Liver (tissue), 9 donors: ENCODE data around the gene GPR37. TPM values are rescaled to one million over a fixed set of nuclear protein-coding genes. Genes with fewer than 3 reads are reported as not detected.

Experiments
- DNase-seq: peaks from one replicate; pipeline ENCODE4 v3.0.0-alpha.2; 2017; ENCODE audit warnings: low spot score
- H3K27ac ChIP-seq, 2 donors: one replicate each; pipeline ENCODE4 v1.7.0; 2013; ENCODE audit warnings: inconsistent platforms in 2 of 2, low read length in 2 of 2, control low read depth in 1 of 2, low read depth in 1 of 2, mild to moderate bottlenecking in 1 of 2
- H3K27me3 ChIP-seq, 4 donors: one replicate each; pipeline versions ENCODE4 v1.6.1 to v1.7.0; 2013; ENCODE audit warnings: low read length in 3 of 4, inconsistent platforms in 1 of 4, mild to moderate bottlenecking in 1 of 4, moderate library complexity in 1 of 4; ENCODE audit not compliant: control insufficient read depth in 4 of 4, insufficient read depth in 4 of 4
- H3K36me3 ChIP-seq, 4 donors: one replicate each; pipeline versions ENCODE4 v1.6.1 to v1.7.0; 2013; ENCODE audit warnings: low read length in 3 of 4, mild to moderate bottlenecking in 3 of 4, low read depth in 1 of 4, moderate library complexity in 1 of 4; ENCODE audit not compliant: control insufficient read depth in 4 of 4, insufficient read depth in 3 of 4
- H3K4me1 ChIP-seq, 4 donors: one replicate each; pipeline versions ENCODE4 v1.6.1 to v1.7.0; 2013; ENCODE audit warnings: low read length in 3 of 4, mild to moderate bottlenecking in 3 of 4, moderate library complexity in 1 of 4; ENCODE audit not compliant: control insufficient read depth in 4 of 4, insufficient read depth in 4 of 4
- H3K4me3 ChIP-seq, 3 donors: one replicate each; pipeline versions ENCODE4 v1.6.1 to v1.7.0; 2013; ENCODE audit warnings: low read length in 3 of 3, control low read depth in 1 of 3, low read depth in 1 of 3, mild to moderate bottlenecking in 1 of 3
- H3K9ac ChIP-seq, 2 donors: one replicate each; pipeline ENCODE4 v1.7.0; 2013; ENCODE audit warnings: low read length in 2 of 2, mild to moderate bottlenecking in 2 of 2, moderate library complexity in 2 of 2, control low read depth in 1 of 2, low read depth in 1 of 2
- H3K9me3 ChIP-seq, 4 donors: one replicate each; pipeline versions ENCODE4 v1.6.1 to v1.7.0; 2013; ENCODE audit warnings: low read length in 3 of 4; ENCODE audit not compliant: control insufficient read depth in 4 of 4
- EGR1 ChIP-seq, 2 donors: IDR thresholded peaks; 2 replicates each; pipeline ENCODE4 v1.6.1; 2016 to 2018; ENCODE audit warnings: antibody characterized with exemption in 2 of 2, low read depth in 2 of 2
- FOXA1 ChIP-seq: IDR thresholded peaks from 2 replicates; pipeline ENCODE4 v1.6.1; 2016; ENCODE audit warnings: antibody characterized with exemption
- FOXA2 ChIP-seq: IDR thresholded peaks from 2 replicates; pipeline ENCODE4 v1.6.1; 2016; ENCODE audit warnings: antibody characterized with exemption
- HNF4A ChIP-seq, 2 donors: conservative IDR thresholded peaks; 2 replicates each; pipeline ENCODE4 v1.6.1; 2016; ENCODE audit warnings: antibody characterized with exemption in 2 of 2, mild to moderate bottlenecking in 2 of 2
- HNF4G ChIP-seq: IDR thresholded peaks from 2 replicates; pipeline ENCODE4 v1.6.1; 2016; ENCODE audit warnings: antibody characterized with exemption
- JUND ChIP-seq, 2 donors: IDR thresholded peaks; 2 replicates each; pipeline ENCODE4 v1.6.1; 2016; ENCODE audit warnings: antibody characterized with exemption in 2 of 2
- RAD21 ChIP-seq, 2 donors: IDR thresholded peaks; 2 replicates each; pipeline ENCODE4 v1.6.1; 2016; ENCODE audit warnings: antibody characterized with exemption in 2 of 2, mild to moderate bottlenecking in 2 of 2
- RXRA ChIP-seq, 2 donors: IDR thresholded peaks; 2 replicates each; pipeline ENCODE4 v1.6.1; 2017 to 2018; ENCODE audit warnings: antibody characterized with exemption in 2 of 2, mild to moderate bottlenecking in 1 of 2
- SP1 ChIP-seq: IDR thresholded peaks from 2 replicates; pipeline ENCODE4 v1.6.1; 2018; ENCODE audit warnings: antibody characterized with exemption, mild to moderate bottlenecking
- TAF1 ChIP-seq: conservative IDR thresholded peaks from 2 replicates; pipeline ENCODE4 v1.6.1; 2016; ENCODE audit warnings: antibody characterized with exemption, mild to moderate bottlenecking
- YY1 ChIP-seq: IDR thresholded peaks from 2 replicates; pipeline ENCODE4 v1.6.1; 2016; ENCODE audit warnings: antibody characterized with exemption, mild to moderate bottlenecking
- polyA plus RNA-seq, 2 donors: library from polyadenylated mRNA; stranded (reverse) in 1 of 2; unstranded in 1 of 2; fragments of 200-250 nt in 1 of 2; fragments of >200 nt in 1 of 2; fragmentation: Nextera tagmentation in 1 of 2; extraction: Ambion mirVana in 1 of 2; gene quantifications; one replicate each; pipeline versions ENCODE4 v1.2.1 to v1.2.3, GENCODE V29; 2013 to 2015
- total RNA-seq, 2 donors: library from RNA; depleted of rRNA; stranded (reverse); fragments of >200 nt; gene quantifications; one replicate each; pipeline ENCODE4 v1.2.3, GENCODE V29; 2014
- TF ChIP-seq, protein P1 (sequence below): IDR thresholded peaks from 2 replicates; pipeline ENCODE4 v1.6.1; 2016; ENCODE audit warnings: antibody characterized with exemption
- TF ChIP-seq, protein P2 (sequence below): IDR thresholded peaks from 2 replicates; pipeline ENCODE4 v1.6.1; 2016; ENCODE audit warnings: antibody characterized with exemption
- TF ChIP-seq, protein P3 (sequence below): IDR thresholded peaks from 2 replicates; pipeline ENCODE4 v1.6.1; 2016; ENCODE audit warnings: antibody characterized with exemption
- TF ChIP-seq, protein P4 (sequence below): IDR thresholded peaks from 2 replicates; pipeline ENCODE4 v1.6.1; 2016; ENCODE audit warnings: antibody characterized with exemption, mild to moderate bottlenecking
- donor health status: healthy.
- donor health status: healthy.
- donor health status: healthy.
- donor health status: healthy.
- donor health status: healthy.

GPR37 gene
- total and polyA plus RNA-seq, 4 donors = 0.33 to 12.0 (median 8.7) TPM

DNA sequence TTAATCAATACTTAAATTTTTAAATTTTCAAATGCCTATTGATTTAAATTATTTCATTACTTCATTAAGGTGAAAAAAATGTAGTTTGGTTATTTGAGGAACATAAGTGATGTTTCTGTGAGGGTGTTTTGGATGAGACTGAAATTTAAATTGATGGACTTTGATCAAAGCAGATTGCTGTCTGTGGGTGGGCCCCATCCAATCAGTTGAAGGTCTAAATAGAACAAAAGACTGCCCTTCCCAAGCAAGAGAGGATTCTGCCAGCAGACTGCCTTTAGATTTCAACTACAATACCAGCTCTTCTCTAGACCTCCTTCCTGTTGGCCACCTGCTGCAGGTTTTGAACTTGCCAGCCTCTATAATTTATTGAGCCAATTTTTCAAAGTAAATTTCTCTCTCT is 14.5 kb upstream of the GPR37 start:
- H3K36me3 ChIP-seq = no peaks in the 10 kb centered on the region
- H3K9ac ChIP-seq = no peak overlapping the region
- no peaks in the 10 kb centered on the region for H3K9me3 ChIP-seq
- H3K27ac ChIP-seq = no peak overlapping the region
- H3K4me3 ChIP-seq = no peak overlapping the region
- H3K4me1 ChIP-seq = no peaks in the 10 kb centered on the region
- peaks cover 0 to 3% (median 0%) of the 10 kb centered on the region in 4 donors for H3K27me3 ChIP-seq
- TF ChIP-seq FOXA1 = no peak
- TF ChIP-seq JUND (IDR thresholded peaks at IDR 0.05) = no peak
- no peak for TF ChIP-seq HNF4A (conservative IDR thresholded peaks at IDR 0.05)
- TF ChIP-seq, protein P1, sequence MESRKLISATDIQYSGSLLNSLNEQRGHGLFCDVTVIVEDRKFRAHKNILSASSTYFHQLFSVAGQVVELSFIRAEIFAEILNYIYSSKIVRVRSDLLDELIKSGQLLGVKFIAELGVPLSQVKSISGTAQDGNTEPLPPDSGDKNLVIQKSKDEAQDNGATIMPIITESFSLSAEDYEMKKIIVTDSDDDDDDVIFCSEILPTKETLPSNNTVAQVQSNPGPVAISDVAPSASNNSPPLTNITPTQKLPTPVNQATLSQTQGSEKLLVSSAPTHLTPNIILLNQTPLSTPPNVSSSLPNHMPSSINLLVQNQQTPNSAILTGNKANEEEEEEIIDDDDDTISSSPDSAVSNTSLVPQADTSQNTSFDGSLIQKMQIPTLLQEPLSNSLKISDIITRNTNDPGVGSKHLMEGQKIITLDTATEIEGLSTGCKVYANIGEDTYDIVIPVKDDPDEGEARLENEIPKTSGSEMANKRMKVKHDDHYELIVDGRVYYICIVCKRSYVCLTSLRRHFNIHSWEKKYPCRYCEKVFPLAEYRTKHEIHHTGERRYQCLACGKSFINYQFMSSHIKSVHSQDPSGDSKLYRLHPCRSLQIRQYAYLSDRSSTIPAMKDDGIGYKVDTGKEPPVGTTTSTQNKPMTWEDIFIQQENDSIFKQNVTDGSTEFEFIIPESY = no peak
- no peak for DNase-seq

DNA sequence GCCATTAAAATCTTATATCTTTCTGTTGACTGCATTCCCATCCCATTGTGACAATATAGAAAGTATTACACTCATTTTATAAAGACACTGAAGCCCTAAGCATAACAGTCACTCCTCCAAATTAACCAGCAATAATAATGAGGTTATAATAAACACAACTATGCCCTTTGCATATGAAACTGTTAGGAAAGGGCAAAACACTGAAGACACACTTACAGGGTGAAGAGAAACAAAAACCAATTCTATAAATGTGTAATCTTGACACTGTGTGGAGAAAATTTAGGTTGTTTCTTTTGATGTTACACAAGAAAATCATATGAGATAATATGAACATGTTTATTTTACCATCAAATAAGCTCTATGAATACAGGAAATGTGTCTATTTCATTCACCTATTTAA is 14.0 kb upstream of the GPR37 start:
- Histone ChIP-seq H3K27me3 (peaks cover 0 to 3% (median 0%) of the 10 kb centered on the region in 4 donors), H3K9ac (no peak overlapping the region), H3K36me3 (no peaks in the 10 kb centered on the region), H3K9me3 (no peaks in the 10 kb centered on the region), H3K27ac (no peak overlapping the region), H3K4me1 (no peaks in the 10 kb centered on the region), H3K4me3 (no peak overlapping the region)
- TF ChIP-seq TAF1 (no peak), RXRA (IDR thresholded peaks at IDR 0.05) (no peak), FOXA2 (no peak), RAD21 (IDR thresholded peaks at IDR 0.05) (no peak), YY1 (no peak), HNF4A (conservative IDR thresholded peaks at IDR 0.05) (no peak), SP1 (no peak), EGR1 (IDR thresholded peaks at IDR 0.05; ENCODE audit: low read depth in 2 of 2) (no peak), HNF4G (no peak)
- TF ChIP-seq, protein P2, sequence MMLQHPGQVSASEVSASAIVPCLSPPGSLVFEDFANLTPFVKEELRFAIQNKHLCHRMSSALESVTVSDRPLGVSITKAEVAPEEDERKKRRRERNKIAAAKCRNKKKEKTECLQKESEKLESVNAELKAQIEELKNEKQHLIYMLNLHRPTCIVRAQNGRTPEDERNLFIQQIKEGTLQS = no peak
- TF ChIP-seq, protein P3, sequence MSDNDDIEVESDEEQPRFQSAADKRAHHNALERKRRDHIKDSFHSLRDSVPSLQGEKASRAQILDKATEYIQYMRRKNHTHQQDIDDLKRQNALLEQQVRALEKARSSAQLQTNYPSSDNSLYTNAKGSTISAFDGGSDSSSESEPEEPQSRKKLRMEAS = no peak
- TF ChIP-seq, protein P1 = no peak
- TF ChIP-seq, protein P4, sequence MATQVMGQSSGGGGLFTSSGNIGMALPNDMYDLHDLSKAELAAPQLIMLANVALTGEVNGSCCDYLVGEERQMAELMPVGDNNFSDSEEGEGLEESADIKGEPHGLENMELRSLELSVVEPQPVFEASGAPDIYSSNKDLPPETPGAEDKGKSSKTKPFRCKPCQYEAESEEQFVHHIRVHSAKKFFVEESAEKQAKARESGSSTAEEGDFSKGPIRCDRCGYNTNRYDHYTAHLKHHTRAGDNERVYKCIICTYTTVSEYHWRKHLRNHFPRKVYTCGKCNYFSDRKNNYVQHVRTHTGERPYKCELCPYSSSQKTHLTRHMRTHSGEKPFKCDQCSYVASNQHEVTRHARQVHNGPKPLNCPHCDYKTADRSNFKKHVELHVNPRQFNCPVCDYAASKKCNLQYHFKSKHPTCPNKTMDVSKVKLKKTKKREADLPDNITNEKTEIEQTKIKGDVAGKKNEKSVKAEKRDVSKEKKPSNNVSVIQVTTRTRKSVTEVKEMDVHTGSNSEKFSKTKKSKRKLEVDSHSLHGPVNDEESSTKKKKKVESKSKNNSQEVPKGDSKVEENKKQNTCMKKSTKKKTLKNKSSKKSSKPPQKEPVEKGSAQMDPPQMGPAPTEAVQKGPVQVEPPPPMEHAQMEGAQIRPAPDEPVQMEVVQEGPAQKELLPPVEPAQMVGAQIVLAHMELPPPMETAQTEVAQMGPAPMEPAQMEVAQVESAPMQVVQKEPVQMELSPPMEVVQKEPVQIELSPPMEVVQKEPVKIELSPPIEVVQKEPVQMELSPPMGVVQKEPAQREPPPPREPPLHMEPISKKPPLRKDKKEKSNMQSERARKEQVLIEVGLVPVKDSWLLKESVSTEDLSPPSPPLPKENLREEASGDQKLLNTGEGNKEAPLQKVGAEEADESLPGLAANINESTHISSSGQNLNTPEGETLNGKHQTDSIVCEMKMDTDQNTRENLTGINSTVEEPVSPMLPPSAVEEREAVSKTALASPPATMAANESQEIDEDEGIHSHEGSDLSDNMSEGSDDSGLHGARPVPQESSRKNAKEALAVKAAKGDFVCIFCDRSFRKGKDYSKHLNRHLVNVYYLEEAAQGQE = no peak
- no peak for DNase-seq
